ENCODE measurements around the gene LEUTX. TPM values are rescaled to one million over a fixed set of nuclear protein-coding genes. Genes with fewer than 3 reads are reported as not detected.

The LEUTX gene
- not detected in 2 replicates for polyA plus RNA-seq (2012; rRNA removed)
- not detected in 2 replicates for polyA plus RNA-seq (2012; cell fraction: cytosol; rRNA removed)
- not detected in 2 replicates for polyA plus RNA-seq (2012; cell fraction: nucleus; rRNA removed)

GRCh38 chr19:39778763-39779162 is at the start of gene LEUTX:
TSS of gene LEUTX (plus strand) at chr19:39778854. CDS start at chr19:39778921, 67 bp downstream.
- H3K27me3 ChIP-seq (ENCODE audit: insufficient read depth): peaks cover 36% of the 10 kb centered on the region; the same call in 1 of the 2 replicates
- no peaks in the 10 kb centered on the region for H3K9me3 ChIP-seq
- H3K9me2 ChIP-seq: no peaks in the 10 kb centered on the region
- ChIA-PET CTCF (interaction anchor here (1.6 kb wide), 1 partner anchor 13 kb away, joined by 4 read pairs; no protein-coding TSS in a partner anchor), POLR2A (no interaction called here)
- TF ChIP-seq EP300 (IDR thresholded peaks at IDR 0.05; ENCODE audit: borderline replicate concordance in 1 of 2, low read depth in 1 of 2, low read length in 1 of 2) (no peak), PBX3 (IDR thresholded peaks at IDR 0.05) (no peak), IRF3 (IDR thresholded peaks at IDR 0.05; ENCODE audit: low read depth, low read length) (no peak), SMC3 (IDR thresholded peaks at IDR 0.05; ENCODE audit: low read depth, low read length) (no peak), TEAD4 (IDR thresholded peaks at IDR 0.05; ENCODE audit: borderline replicate concordance, insufficient read depth) (no peak), MAX (IDR thresholded peaks at IDR 0.05; ENCODE audit: low read depth) (no peak)
- DNase-seq: no peak
- H3K4me3 ChIP-seq (ENCODE audit: low read depth in 2 of 2, low read length in 1 of 2): no peak within 1 kb of the TSS
- H3K36me3 ChIP-seq (replicated peaks in 1 of 2; ENCODE audit: control insufficient read depth in 1 of 2, insufficient read depth in 2 of 2, low read length in 1 of 2): no peaks in the 10 kb centered on the region
- no peak within 1 kb of the TSS for H3K4me2 ChIP-seq
- no peak within 1 kb of the TSS for H2AFZ ChIP-seq (ENCODE audit: low read depth)
- no peaks in the 10 kb centered on the region for H3K79me2 ChIP-seq (ENCODE audit: insufficient read depth)
- 9% methylated on average over 4 of the region's 4 CpGs for WGBS (ENCODE audit: low lambda C conversion rate)
- H3F3A ChIP-seq (replicated peaks; ENCODE audit: insufficient read depth): no peaks in the 10 kb centered on the region
- H3K4me1 ChIP-seq (ENCODE audit: control insufficient read depth in 1 of 2, insufficient read depth in 2 of 2, low read depth in 1 of 2, low read length in 1 of 2): no peaks in the 10 kb centered on the region
- no peak within 1 kb of the TSS for H3K9ac ChIP-seq
- H4K20me1 ChIP-seq (ENCODE audit: insufficient read depth): no peaks in the 10 kb centered on the region
- H3K27ac ChIP-seq (ENCODE audit: low read depth in 2 of 2, low read length in 1 of 2): no peak within 1 kb of the TSS

- 9% methylated on average over 4 of the region's 4 CpGs for WGBS (ENCODE audit: low lambda C conversion rate)
- Histone ChIP-seq H4K20me1 (ENCODE audit: insufficient read depth) (no peaks in the 10 kb centered on the region), H3K27me3 (ENCODE audit: insufficient read depth) (no peaks in the 10 kb centered on the region; the same call in 1 of the 2 replicates), H3K79me2 (ENCODE audit: insufficient read depth) (no peaks in the 10 kb centered on the region), H3K27ac (ENCODE audit: low read depth in 2 of 2, low read length in 1 of 2) (no peak overlapping the region), H3K36me3 (replicated peaks in 1 of 2; ENCODE audit: control insufficient read depth in 1 of 2, insufficient read depth in 2 of 2, low read length in 1 of 2) (no peaks in the 10 kb centered on the region), H3K4me3 (ENCODE audit: low read depth in 2 of 2, low read length in 1 of 2) (no peak overlapping the region), H2AFZ (ENCODE audit: low read depth) (no peak overlapping the region), H3K4me2 (no peak overlapping the region), H3K9me3 (no peaks in the 10 kb centered on the region), H3F3A (replicated peaks; ENCODE audit: insufficient read depth) (no peaks in the 10 kb centered on the region), H3K9me2 (no peaks in the 10 kb centered on the region), H3K4me1 (ENCODE audit: control insufficient read depth in 1 of 2, insufficient read depth in 2 of 2, low read depth in 1 of 2, low read length in 1 of 2) (no peaks in the 10 kb centered on the region), H3K9ac (no peak overlapping the region)
- ChIA-PET POLR2A (no interaction called here), CTCF (no interaction called here)
- no peak for DNase-seq
- TF ChIP-seq GATA2 (CRISPR knock-in tag; IDR thresholded peaks at IDR 0.05): no peak
- no peak for TF ChIP-seq MXI1 (IDR thresholded peaks at IDR 0.05; ENCODE audit: low read depth, low read length)
- no peak for TF ChIP-seq RFX5 (IDR thresholded peaks at IDR 0.05; ENCODE audit: low read length)
- no peak for TF ChIP-seq TCF12 (IDR thresholded peaks at IDR 0.05)
- no peak for TF ChIP-seq NRF1 (IDR thresholded peaks at IDR 0.05; ENCODE audit: low read depth, low read length)
- no peak for TF ChIP-seq EZH2phosphoT487 (IDR thresholded peaks at IDR 0.05; ENCODE audit: borderline replicate concordance, low read depth)
- TF ChIP-seq JUND (IDR thresholded peaks at IDR 0.05): no peak
- TF ChIP-seq EP300 (IDR thresholded peaks at IDR 0.05; ENCODE audit: borderline replicate concordance in 1 of 2, low read depth in 1 of 2, low read length in 1 of 2): no peak
- no peak for TF ChIP-seq YY1 (IDR thresholded peaks at IDR 0.05; ENCODE audit: low read depth)
- no peak for TF ChIP-seq FOXM1 (IDR thresholded peaks at IDR 0.05; ENCODE audit: low read depth)
- TF ChIP-seq NFIC (IDR thresholded peaks at IDR 0.05; ENCODE audit: borderline replicate concordance): no peak
- TF ChIP-seq CHD2 (IDR thresholded peaks at IDR 0.05; ENCODE audit: low read length, partially characterized antibody): no peak
- TF ChIP-seq CTCF (IDR thresholded peaks at IDR 0.05): no peak
- no peak for TF ChIP-seq TEAD4 (IDR thresholded peaks at IDR 0.05; ENCODE audit: borderline replicate concordance, insufficient read depth)
- TF ChIP-seq TAF1 (IDR thresholded peaks at IDR 0.05; ENCODE audit: borderline replicate concordance, low read depth, low read length): no peak
- TF ChIP-seq USF2 (IDR thresholded peaks at IDR 0.05; ENCODE audit: borderline replicate concordance, low read depth, low read length): no peak
- TF ChIP-seq FOXJ3 (CRISPR knock-in tag; IDR thresholded peaks at IDR 0.05): no peak
- TF ChIP-seq RCOR1 (IDR thresholded peaks at IDR 0.05; ENCODE audit: low read length): no peak
- no peak for TF ChIP-seq SMC3 (IDR thresholded peaks at IDR 0.05; ENCODE audit: low read depth, low read length)
- TF ChIP-seq MAX (IDR thresholded peaks at IDR 0.05; ENCODE audit: low read depth): no peak
Measured at GRCh38 chr19:39729594-39729993, 49.1 kb upstream of the LEUTX start.
